ENCODE results near the gene ACBD7.
A peak's percentile ranks its signal among the peaks of the same experiment; 100 is the strongest.

ACBD7 gene

GRCh38 chr10:15088428-15089261 is at the start of gene ACBD7:
Gene ACBD7, minus strand, starts transcription at chr10:15088776. Its CDS starts 48 bp downstream, at chr10:15088728.
- DNase-seq: peak; percentile 88

DNA sequence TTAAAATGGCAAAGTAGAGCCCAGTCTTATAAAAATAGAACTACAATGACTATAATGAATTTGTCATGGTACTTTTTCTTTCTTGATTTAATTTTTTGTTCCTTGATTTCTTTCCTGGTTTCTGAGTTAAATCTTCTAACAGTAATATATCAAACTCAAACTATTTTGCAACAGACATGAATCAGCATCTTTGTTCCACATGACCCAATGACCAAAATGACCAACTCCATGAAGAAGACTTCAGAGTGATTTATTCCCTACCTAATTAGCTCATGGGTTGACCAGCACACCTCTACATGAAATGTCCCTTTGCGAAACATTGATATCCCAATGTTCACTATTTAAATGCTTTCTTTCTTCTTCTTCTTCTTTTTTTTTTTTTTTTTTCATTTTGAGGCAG is 49.1 kb upstream of the ACBD7 start:
- DNase-seq: no peak

DNA sequence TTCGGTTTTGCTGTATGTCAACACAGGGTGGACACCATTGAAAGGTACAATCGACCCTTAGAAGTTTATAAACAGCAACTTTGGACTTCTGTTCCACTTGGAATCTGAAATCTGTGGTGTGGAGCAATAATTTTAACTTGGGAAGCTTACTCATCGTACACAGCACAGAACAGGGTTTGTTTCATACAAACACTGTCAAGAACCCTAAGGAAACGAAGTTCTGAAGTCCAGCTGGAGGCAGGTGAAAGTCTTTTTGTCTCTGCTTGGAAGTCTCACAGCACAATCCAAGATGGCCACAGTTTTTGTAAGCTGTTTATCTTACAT is 48.4 kb upstream of the ACBD7 start:
- no peak for DNase-seq

GRCh38 chr10:15136129-15137035 is 47.8 kb upstream of the ACBD7 start:
- no peak for DNase-seq

- no peak for DNase-seq
These were observed 42.8 kb upstream of the ACBD7 start for GRCh38 chr10:15131330-15131729.

- no peak for DNase-seq
These were observed 36.3 kb upstream of the ACBD7 start for GRCh38 chr10:15124908-15125307.

DNA sequence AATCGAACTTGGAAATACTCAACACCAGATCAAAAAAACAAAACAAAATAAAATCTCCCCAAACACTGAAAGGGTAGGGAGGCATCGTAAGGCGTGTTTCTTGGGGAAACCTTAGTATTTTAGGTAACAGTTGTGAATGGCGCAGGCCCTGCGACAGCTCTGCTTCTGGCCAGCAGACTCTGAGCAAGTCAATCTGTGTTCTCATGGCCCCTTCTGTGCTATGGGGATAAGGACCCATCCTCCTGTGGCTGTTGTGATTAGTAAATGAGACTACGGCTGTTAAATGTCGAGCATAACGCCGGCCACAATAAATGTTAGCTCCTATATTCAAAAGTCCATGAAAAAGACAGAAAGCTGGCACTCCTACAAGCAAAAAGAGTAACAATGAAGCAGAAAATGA is 35.6 kb upstream of the ACBD7 start:
- DNase-seq: no peak

GRCh38 chr10:15123749-15124184 is 35.2 kb upstream of the ACBD7 start:
- DNase-seq: no peak

DNA sequence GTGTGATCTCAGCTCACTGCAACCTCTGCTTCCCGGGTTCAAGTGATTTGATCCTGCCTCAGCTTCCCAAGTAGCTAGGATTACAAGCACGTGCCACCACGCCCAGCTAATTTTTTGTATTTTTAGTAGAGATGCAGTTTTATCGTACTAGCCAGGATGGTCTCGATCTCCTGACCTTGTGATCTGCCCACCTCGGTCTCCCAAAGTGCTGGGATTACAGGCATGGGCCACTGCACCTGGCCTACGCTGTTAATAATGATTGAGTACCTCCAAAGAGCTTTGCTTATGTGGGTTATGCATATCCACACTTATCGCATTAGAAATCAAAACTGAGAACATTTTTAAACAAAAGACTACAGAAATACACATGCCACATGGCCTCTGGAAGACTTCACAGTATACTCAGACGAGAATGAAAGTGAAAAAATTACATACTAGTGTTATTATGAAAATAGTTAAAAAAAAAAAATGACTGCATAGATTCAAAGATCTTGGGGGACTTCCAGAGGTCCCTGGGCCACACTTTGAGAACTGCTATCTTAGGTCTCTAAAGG is 34.0 kb upstream of the ACBD7 start:
- DNase-seq: no peak

GRCh38 chr10:15121707-15122106 is 33.1 kb upstream of the ACBD7 start:
- no peak for DNase-seq

GRCh38 chr10:15120523-15120922 is 31.9 kb upstream of the ACBD7 start:
- DNase-seq: no peak

- DNase-seq: no peak
These were observed 30.0 kb upstream of the ACBD7 start for GRCh38 chr10:15118615-15119014.

DNA sequence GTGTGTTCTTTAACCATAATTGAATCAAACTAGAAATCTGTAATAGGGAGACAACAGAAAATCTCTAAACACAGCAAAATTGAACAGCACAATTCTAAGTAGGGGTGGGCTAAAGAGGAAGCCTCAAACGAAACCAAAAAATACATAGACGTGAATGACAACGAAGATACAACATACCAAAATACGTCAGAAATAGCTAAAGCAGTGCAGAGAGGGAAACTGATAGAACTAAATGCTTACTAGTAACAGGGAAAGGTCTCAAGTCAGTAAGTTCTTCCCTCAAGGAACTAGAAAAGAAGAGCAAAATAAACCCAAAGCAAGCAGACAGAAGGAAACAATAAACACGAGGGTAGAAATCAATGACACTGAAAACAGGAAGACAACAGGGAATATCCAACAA is 27.6 kb upstream of the ACBD7 start:
- DNase-seq: no peak

DNA sequence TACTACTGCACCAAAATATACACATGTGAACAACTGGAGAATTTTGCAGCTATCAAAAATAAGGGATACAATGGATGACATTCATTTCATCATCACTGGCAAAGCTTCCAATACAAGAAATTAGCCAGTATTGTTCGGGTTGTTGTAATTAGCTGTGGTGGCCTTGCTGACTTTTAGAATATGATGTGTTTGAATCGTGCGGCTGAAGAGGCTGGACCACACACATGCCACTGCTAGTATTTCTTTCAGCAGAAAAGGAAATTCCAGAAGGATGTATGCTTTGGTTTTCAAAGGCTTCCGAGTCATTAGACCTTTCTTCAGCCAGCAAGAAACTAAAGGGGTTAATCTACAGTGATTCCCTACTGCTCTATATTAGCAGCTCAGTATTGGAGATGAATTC is 25.2 kb upstream of the ACBD7 start:
- DNase-seq: no peak

GRCh38 chr10:15112657-15113056 is 24.1 kb upstream of the ACBD7 start:
- DNase-seq: no peak

- peak; percentile 81 for DNase-seq
These were observed 17.9 kb upstream of the ACBD7 start for GRCh38 chr10:15106352-15107013.

DNA sequence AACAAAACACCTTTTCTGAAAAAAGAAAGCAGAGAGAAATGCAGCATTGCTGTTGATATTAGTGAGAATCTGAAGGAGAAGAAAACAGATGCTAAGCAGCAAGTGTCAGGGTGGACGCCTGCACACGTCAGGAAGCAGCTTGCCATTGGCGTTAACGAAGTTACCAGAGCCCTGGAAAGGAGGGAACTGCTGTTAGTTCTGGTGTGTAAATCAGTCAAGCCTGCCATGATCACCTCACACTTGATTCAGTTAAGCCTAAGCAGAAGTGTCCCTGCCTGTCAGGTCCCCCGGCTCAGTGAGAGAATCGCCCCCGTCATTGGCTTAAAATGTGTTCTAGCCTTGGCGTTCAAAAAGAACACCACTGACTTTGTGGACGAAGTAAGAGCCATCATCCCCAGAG is 14.9 kb upstream of the ACBD7 start:
- DNase-seq: no peak

DNA sequence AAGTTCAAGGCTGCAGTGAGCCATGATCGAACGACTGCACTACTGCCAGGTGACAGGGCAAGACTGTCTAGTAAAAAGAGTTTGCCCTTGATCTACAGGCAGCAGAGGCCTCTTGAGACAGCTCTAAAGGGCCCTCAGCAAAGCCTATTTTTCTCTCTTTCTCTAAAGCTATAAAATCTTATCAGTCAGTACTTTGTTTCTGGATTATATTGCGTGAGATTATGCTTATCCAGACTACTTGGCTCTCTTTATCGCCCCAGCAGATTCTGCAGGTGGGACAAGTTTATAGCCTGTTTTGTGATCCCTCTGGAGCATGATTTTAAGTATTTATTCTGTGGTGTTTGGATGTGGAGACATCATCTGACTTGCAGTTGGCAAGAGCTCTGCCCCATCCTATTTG is 11.3 kb upstream of the ACBD7 start:
- no peak for DNase-seq

DNA sequence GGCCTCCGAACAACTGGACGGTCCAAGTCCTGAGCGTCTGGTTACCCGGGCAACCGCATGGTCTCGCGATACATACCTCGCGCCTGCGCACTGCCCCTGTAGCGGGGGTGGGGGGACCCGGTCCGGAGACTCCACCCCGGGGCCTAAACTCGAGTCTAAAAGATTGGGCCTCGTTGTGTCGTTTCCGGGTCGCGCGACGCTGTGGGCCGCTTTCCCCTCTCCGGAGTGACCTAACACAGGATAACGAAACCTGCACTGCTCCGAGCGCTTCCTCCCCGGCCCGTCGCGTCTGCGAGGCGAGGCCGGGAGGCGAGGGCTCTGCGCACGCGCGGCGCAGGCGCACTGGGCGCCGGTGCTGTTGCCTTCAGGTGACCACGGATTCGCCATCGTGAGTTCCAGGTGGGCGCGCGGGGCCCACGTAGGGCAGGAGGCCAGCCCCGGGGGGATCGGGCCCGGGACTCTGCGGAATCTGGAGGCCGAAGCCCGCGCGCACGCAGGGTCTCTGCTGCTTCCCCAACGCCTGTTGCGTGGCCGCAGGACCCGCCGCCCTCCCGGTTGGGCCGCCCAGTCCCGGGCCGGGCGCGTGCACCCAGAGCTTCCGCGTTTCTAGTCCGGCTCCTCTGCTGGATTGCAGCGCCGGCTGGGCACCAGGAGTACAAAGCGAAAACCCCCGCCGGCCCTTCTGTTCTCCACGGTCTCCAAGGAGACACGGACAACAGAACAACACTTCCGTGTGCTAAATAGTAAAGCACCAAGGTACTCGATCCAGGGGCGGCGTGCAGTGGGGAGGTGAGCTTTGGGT is 8.6 kb upstream of the ACBD7 start, which contains the start of gene RPP38:
Gene RPP38 (plus strand): TSS at position 345 of the 802 bp plus-strand sequence. CDS start 5,960 bp downstream, outside the sequence.
- peak; percentile 98 for DNase-seq

- no peak for DNase-seq
These were observed 8.1 kb upstream of the ACBD7 start for GRCh38 chr10:15096661-15097010.

GRCh38 chr10:15092855-15093408 is 4.4 kb upstream of the ACBD7 start:
- DNase-seq: no peak

DNA sequence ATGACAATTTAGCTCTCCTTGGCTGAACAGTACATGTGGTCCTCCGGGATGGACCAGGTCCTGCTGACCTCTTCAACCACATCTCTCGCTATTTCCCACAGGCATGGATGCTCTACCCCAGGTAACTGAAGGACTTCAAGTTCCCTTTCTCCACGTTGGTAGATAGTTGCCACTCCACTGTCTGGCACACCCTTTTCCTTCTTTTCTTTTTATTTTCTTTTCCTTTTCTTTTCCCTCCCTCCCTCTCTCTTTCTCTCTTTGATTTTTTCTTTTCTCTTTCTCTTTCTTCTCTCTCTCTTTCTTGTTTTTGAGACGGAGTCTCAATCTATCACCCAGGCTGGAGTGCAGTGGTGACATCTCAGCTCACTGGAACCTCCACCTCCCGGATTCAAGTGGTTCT is 2.8 kb upstream of the ACBD7 start:
- DNase-seq: no peak
